Breast epithelium (tissue), 4 donors: ENCODE measurements around the gene GPC3. TPM values are rescaled to one million over a fixed set of nuclear protein-coding genes. Genes with fewer than 3 reads are reported as not detected.

Experiments
- DNase-seq, 2 donors: peaks; one replicate each; pipeline ENCODE4 v3.0.0-alpha.2; 2019; ENCODE audit warnings: low spot score in 2 of 2
- H3K27ac ChIP-seq, 2 donors: fragments of 200-600 bp; sonication (generic) in 1 of 2; one replicate each; pipeline ENCODE4 v1.5.1; 2016 to 2019; ENCODE audit warnings: mild to moderate bottlenecking in 1 of 2
- H3K27me3 ChIP-seq, 2 donors: fragments of 200-600 bp; sonication (generic) in 1 of 2; one replicate each; pipeline versions ENCODE4 v1.5.1 to v1.6.0; 2017 to 2019; ENCODE audit warnings: control low read depth in 1 of 2, mild to moderate bottlenecking in 1 of 2
- H3K36me3 ChIP-seq: fragments of 200-600 bp; one replicate; pipeline ENCODE4 v1.5.1; 2019
- H3K4me1 ChIP-seq, 2 donors: fragments of 200-600 bp; sonication (generic); one replicate each; pipeline ENCODE4 v1.5.1; 2016 to 2019; ENCODE audit warnings: control low read depth in 1 of 2
- H3K4me3 ChIP-seq, 3 donors: fragments of 200-600 bp; sonication (generic); 1 replicate in 2 of 3; 2 replicates in 1 of 3; pipeline ENCODE4 v1.5.1; 2016 to 2019; ENCODE audit warnings: mild to moderate bottlenecking in 3 of 3, moderate library complexity in 2 of 3
- H3K9me3 ChIP-seq, 2 donors: fragments of 200-600 bp; sonication (generic) in 1 of 2; one replicate each; pipeline ENCODE4 v1.5.1; 2016 to 2019; ENCODE audit warnings: control low read depth in 1 of 2
- POLR2A ChIP-seq: fragments of 450-650 bp; IDR thresholded peaks from one replicate; pipeline ENCODE4 v1.6.1; 2016; ENCODE audit warnings: antibody characterized with exemption, mild to moderate bottlenecking, moderate library complexity
- POLR2AphosphoS5 ChIP-seq, 3 donors: sonication (generic); formaldehyde crosslinking; IDR thresholded peaks; one replicate each; pipeline ENCODE4 v1.6.1; 2017; ENCODE audit warnings: antibody characterized with exemption in 3 of 3
- intact Hi-C: fragments of 100-400 bp; cut with DNase I; formaldehyde crosslinking; loops from one replicate; pipeline ENCODE4 v1.15.1; 2023; ENCODE audit warnings: low total_unique reads
- total RNA-seq, 3 donors: library from RNA; depleted of rRNA; stranded (reverse); fragments of >200 nt; gene quantifications; one replicate each; pipeline ENCODE4 v1.1.0, GENCODE V29; 2016
- TF ChIP-seq, protein P1 (sequence below), 3 donors: fragments of 450-650 bp; IDR thresholded peaks; one replicate each; pipeline ENCODE4 v1.5.1; 2016 to 2017; ENCODE audit warnings: antibody characterized with exemption in 3 of 3, mild to moderate bottlenecking in 3 of 3, moderate library complexity in 3 of 3

GPC3 gene
- total RNA-seq, 3 donors from 2014 or later: 29.7 to 99.2 (median 89.1) TPM

DNA sequence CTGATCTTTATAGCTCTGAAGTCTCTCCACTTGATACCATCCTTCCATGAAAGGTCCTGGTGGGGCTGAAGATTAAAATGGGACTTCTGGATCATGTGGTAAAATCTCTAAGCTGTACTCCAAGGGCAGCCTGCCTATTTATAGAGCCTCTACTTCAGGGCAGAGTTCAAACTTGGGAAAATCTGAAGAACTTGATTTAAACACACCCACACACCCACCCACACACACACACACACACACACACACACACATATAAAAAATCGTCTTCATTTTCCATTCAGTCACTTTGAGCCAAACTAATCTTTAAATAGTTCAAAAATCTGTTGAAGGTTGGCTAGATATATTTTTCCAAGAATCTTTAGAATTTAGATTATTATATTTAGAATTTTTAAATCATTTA, 335.2 kb downstream of the GPC3 start:
- intact Hi-C loops: no loop called here
- TF ChIP-seq, protein P1, sequence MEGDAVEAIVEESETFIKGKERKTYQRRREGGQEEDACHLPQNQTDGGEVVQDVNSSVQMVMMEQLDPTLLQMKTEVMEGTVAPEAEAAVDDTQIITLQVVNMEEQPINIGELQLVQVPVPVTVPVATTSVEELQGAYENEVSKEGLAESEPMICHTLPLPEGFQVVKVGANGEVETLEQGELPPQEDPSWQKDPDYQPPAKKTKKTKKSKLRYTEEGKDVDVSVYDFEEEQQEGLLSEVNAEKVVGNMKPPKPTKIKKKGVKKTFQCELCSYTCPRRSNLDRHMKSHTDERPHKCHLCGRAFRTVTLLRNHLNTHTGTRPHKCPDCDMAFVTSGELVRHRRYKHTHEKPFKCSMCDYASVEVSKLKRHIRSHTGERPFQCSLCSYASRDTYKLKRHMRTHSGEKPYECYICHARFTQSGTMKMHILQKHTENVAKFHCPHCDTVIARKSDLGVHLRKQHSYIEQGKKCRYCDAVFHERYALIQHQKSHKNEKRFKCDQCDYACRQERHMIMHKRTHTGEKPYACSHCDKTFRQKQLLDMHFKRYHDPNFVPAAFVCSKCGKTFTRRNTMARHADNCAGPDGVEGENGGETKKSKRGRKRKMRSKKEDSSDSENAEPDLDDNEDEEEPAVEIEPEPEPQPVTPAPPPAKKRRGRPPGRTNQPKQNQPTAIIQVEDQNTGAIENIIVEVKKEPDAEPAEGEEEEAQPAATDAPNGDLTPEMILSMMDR (IDR thresholded peaks at IDR 0.05): no peak
- TF ChIP-seq POLR2A (no peak), POLR2AphosphoS5 (IDR thresholded peaks at IDR 0.05) (no peak)
- DNase-seq: no peak
- peaks cover 0 to 49% of the 10 kb centered on the region in 2 donors for H3K27me3 ChIP-seq
- no peaks in the 10 kb centered on the region for H3K4me1 ChIP-seq
- H3K9me3 ChIP-seq: no peaks in the 10 kb centered on the region
- no peak overlapping the region for H3K27ac ChIP-seq
- H3K4me3 ChIP-seq: no peak overlapping the region
- H3K36me3 ChIP-seq: no peaks in the 10 kb centered on the region

GRCh38 chrX:133649651-133650050, 335.7 kb downstream of the GPC3 start:
- H3K4me1 ChIP-seq: no peaks in the 10 kb centered on the region
- no peak overlapping the region for H3K4me3 ChIP-seq
- TF ChIP-seq, protein P1 (IDR thresholded peaks at IDR 0.05): no peak
- TF ChIP-seq POLR2AphosphoS5 (IDR thresholded peaks at IDR 0.05) (no peak), POLR2A (no peak)
- H3K36me3 ChIP-seq: no peaks in the 10 kb centered on the region
- H3K9me3 ChIP-seq: no peaks in the 10 kb centered on the region
- DNase-seq: no peak
- intact Hi-C loops: no loop called here
- peaks cover 0 to 49% of the 10 kb centered on the region in 2 donors for H3K27me3 ChIP-seq
- H3K27ac ChIP-seq: no peak overlapping the region

- TF ChIP-seq POLR2A: no peak
- TF ChIP-seq, protein P1 (IDR thresholded peaks at IDR 0.05): no peak
- no peak for TF ChIP-seq POLR2AphosphoS5 (IDR thresholded peaks at IDR 0.05)
- Histone ChIP-seq H3K36me3 (no peaks in the 10 kb centered on the region), H3K4me1 (no peaks in the 10 kb centered on the region), H3K9me3 (no peaks in the 10 kb centered on the region), H3K27ac (no peak overlapping the region), H3K27me3 (peaks cover 0 to 44% of the 10 kb centered on the region in 2 donors), H3K4me3 (no peak overlapping the region)
- DNase-seq: no peak
- intact Hi-C loops: no loop called here
Measured at GRCh38 chrX:133648594-133648993, 336.8 kb downstream of the GPC3 start.

DNA sequence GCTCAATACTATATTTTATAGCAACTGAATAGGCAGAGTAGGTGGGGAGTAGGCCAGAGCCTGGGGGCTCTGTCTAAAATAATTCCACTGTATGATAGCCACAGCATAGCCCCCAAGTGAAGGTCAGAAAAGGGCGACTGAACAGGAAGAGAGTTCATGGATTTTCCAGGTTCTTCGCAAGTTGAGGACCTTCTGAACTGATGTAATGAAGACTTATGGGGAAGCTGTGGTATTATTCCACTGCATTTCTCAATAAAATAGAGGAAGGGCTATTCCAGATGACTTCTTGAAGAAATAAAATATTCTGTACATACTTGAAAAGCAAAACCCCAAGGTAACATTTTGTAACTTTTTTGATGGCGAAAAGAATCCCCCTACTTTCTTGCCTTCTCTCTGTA, 338.7 kb downstream of the GPC3 start:
- DNase-seq: no peak
- Histone ChIP-seq H3K4me1 (no peaks in the 10 kb centered on the region), H3K36me3 (no peaks in the 10 kb centered on the region), H3K9me3 (no peaks in the 10 kb centered on the region), H3K27me3 (peaks cover 0 to 42% of the 10 kb centered on the region in 2 donors), H3K27ac (no peak overlapping the region), H3K4me3 (no peak overlapping the region)
- intact Hi-C loops: no loop called here
- TF ChIP-seq POLR2AphosphoS5 (IDR thresholded peaks at IDR 0.05): no peak
- no peak for TF ChIP-seq POLR2A
- TF ChIP-seq, protein P1 (IDR thresholded peaks at IDR 0.05): no peak

GRCh38 chrX:133645977-133646718, 339.2 kb downstream of the GPC3 start:
- Histone ChIP-seq H3K27me3 (peaks cover 0 to 42% of the 10 kb centered on the region in 2 donors), H3K9me3 (no peaks in the 10 kb centered on the region), H3K4me3 (no peak overlapping the region), H3K27ac (no peak overlapping the region), H3K4me1 (no peaks in the 10 kb centered on the region), H3K36me3 (no peaks in the 10 kb centered on the region)
- intact Hi-C loops: no loop called here
- TF ChIP-seq POLR2A: no peak
- no peak for TF ChIP-seq POLR2AphosphoS5 (IDR thresholded peaks at IDR 0.05)
- TF ChIP-seq, protein P1 (IDR thresholded peaks at IDR 0.05): no peak
- no peak for DNase-seq
